H1 (cell line): ENCODE results near the gene PAX4. TPM values are rescaled to one million over a fixed set of nuclear protein-coding genes. Genes with fewer than 3 reads are reported as not detected.

Experiments
- ATF2 ChIP-seq: IDR thresholded peaks from 2 replicates; pipeline ENCODE4 v1.6.1; 2012; ENCODE audit warnings: low read length, inconsistent platforms
- CTCF ChIP-seq, 3 experiments: IDR thresholded peaks; 1 replicate in 2 of 3; 2 replicates in 1 of 3; pipeline versions ENCODE4 v1.5.1 to v1.6.1; 2011; ENCODE audit warnings: low read length in 3 of 3, mild to moderate bottlenecking in 3 of 3, inconsistent platforms in 2 of 3, low read depth in 1 of 3, moderate library complexity in 1 of 3; ENCODE audit not compliant: insufficient read depth in 1 of 3; ENCODE audit errors: control extremely low read depth in 1 of 3
- E2F6 ChIP-seq: IDR thresholded peaks from 2 replicates; pipeline ENCODE4 v1.6.1; 2012; ENCODE audit warnings: inconsistent platforms
- GABPA ChIP-seq: IDR thresholded peaks from 2 replicates; pipeline ENCODE4 v1.6.1; 2011; ENCODE audit warnings: mild to moderate bottlenecking, low read length, moderate library complexity, borderline replicate concordance; ENCODE audit not compliant: insufficient read depth
- HDAC2 ChIP-seq, 2 experiments: fragments of 300-600 bp in 1 of 2; sonication (generic) in 1 of 2; IDR thresholded peaks; 2 replicates each; pipeline ENCODE4 v1.6.1; 2011 to 2012; ENCODE audit warnings: low read depth in 2 of 2, low read length in 2 of 2, mild to moderate bottlenecking in 2 of 2, moderate library complexity in 2 of 2, borderline replicate concordance in 1 of 2, inconsistent platforms in 1 of 2
- KDM4A ChIP-seq: IDR thresholded peaks from one replicate; pipeline ENCODE4 v1.7.1; 2012; ENCODE audit warnings: low read depth, mild to moderate bottlenecking, moderate library complexity, low read length, inconsistent platforms; ENCODE audit not compliant: severe bottlenecking
- KDM5A ChIP-seq: fragments of 200-600 bp; IDR thresholded peaks from 2 replicates; pipeline ENCODE4 v1.7.1; 2012; ENCODE audit warnings: mild to moderate bottlenecking, low read length, inconsistent platforms, mixed read lengths
- MAFK ChIP-seq: IDR thresholded peaks from 2 replicates; pipeline ENCODE4 v1.6.1; 2012; ENCODE audit warnings: low read depth, mild to moderate bottlenecking, improper control_type of control experiment, low read length
- MAX ChIP-seq: IDR thresholded peaks from 2 replicates; pipeline ENCODE4 v1.6.1; 2012; ENCODE audit warnings: inconsistent platforms
- NRF1 ChIP-seq: IDR thresholded peaks from 2 replicates; pipeline ENCODE4 v1.6.1; 2011; ENCODE audit warnings: mild to moderate bottlenecking, low read depth, low read length, improper control_type of control experiment
- PHF8 ChIP-seq: fragments of 200-600 bp; sonication (generic); conservative IDR thresholded peaks from 2 replicates; pipeline ENCODE4 v1.7.1; 2012; ENCODE audit warnings: low read depth, mild to moderate bottlenecking, inconsistent platforms, low read length, moderate library complexity
- POLR2AphosphoS5 ChIP-seq: IDR thresholded peaks from 2 replicates; pipeline ENCODE4 v1.6.1; 2011; ENCODE audit warnings: low read depth, low read length
- RAD21 ChIP-seq, 2 experiments: IDR thresholded peaks in 1 of 2; conservative IDR thresholded peaks in 1 of 2; 2 replicates each; pipeline ENCODE4 v1.6.1; 2011; ENCODE audit warnings: low read depth in 2 of 2, low read length in 2 of 2, improper control_type of control experiment in 1 of 2, inconsistent platforms in 1 of 2, mild to moderate bottlenecking in 1 of 2, moderate library complexity in 1 of 2
- RNF2 ChIP-seq: fragments of 200-900, 300-1000 bp; sonication (generic); IDR thresholded peaks from 2 replicates; pipeline ENCODE4 v1.7.1; 2016; ENCODE audit warnings: borderline replicate concordance, low read depth, mild to moderate bottlenecking, antibody characterized with exemption, low read length; ENCODE audit not compliant: poor library complexity, severe bottlenecking; ENCODE audit errors: missing control alignments
- SUZ12 ChIP-seq: fragments of 200-600 bp; sonication (generic); IDR thresholded peaks from 2 replicates; pipeline ENCODE4 v1.6.1; 2012; ENCODE audit warnings: mild to moderate bottlenecking, inconsistent platforms, low read length, moderate library complexity, mixed read lengths
- TAF1 ChIP-seq: IDR thresholded peaks from 2 replicates; pipeline ENCODE4 v1.6.1; 2011; ENCODE audit warnings: mild to moderate bottlenecking, low read depth, low read length
- polyA plus RNA-seq, 7 experiments: library from polyadenylated mRNA; depleted of rRNA in 3 of 7; stranded (reverse) in 5 of 7; unstranded in 2 of 7; fragments of >200 nt in 5 of 7; fragments of 200-250 nt in 2 of 7; gene quantifications; 1 replicate in 5 of 7; 2 replicates in 1 of 7; 4 replicates in 1 of 7; pipeline versions ENCODE4 v1.2.1 to v1.2.3, GENCODE V29; 2011 to 2013; ENCODE audit warnings: missing spikeins in 2 of 7, mixed read lengths in 2 of 7
- total RNA-seq: library from RNA; stranded (reverse); fragmentation: NEBNext Ultra II Directional; extraction: Animal tissue kit (Norgen Biotek cat#: 25700); gene quantifications from 2 replicates; pipeline ENCODE4 v1.2.1, GENCODE V29; 2021

The PAX4 gene
- total and polyA plus RNA-seq, 2 of the 8 experiments (the other 6 are each of a cell fraction or from before 2014, with no cell fraction given) = 0.20 TPM; not detected in 1

GRCh38 chr7:127588697-127589482, 29.1 kb downstream of the PAX4 start (continued):
- no peak; the same call in none of the 2 replicates for TF ChIP-seq PHF8
- peak; percentile 18 to 79; a peak in 2 of 4 replicates for TF ChIP-seq HDAC2 (IDR thresholded peaks at IDR 0.05; ENCODE audit: borderline replicate concordance in 1 of 2, low read depth in 2 of 2, low read length in 2 of 2)
- no peak for TF ChIP-seq RNF2
- peak; percentile 64 for TF ChIP-seq TAF1
- peak; percentile 63 for TF ChIP-seq POLR2AphosphoS5
- TF ChIP-seq GABPA = no peak; the same call in 1 of the 2 replicates
- TF ChIP-seq E2F6 = peak; percentile 68
- TF ChIP-seq MAX = peak; percentile 75
- TF ChIP-seq KDM4A = peak; percentile 45
- TF ChIP-seq MAFK = no peak
- no peak for TF ChIP-seq KDM5A
- no peak for TF ChIP-seq NRF1
- peak; percentile 75 to 85 (median 83) for TF ChIP-seq CTCF (IDR thresholded peaks at IDR 0.05; ENCODE audit: control extremely low read depth in 1 of 3, insufficient read depth in 1 of 3, low read depth in 1 of 3, low read length in 3 of 3)
- TF ChIP-seq RAD21 (IDR thresholded peaks at IDR 0.05 in 1 of 2, conservative IDR thresholded peaks at IDR 0.05 in 1 of 2; ENCODE audit: low read depth in 2 of 2, low read length in 2 of 2) = peak; percentile 75
- no peak for TF ChIP-seq SUZ12
- TF ChIP-seq ATF2 = peak; percentile 22; the same call in 1 of the 2 replicates
